ENCODE results near the gene ETV3L.

The ETV3L gene

DNA sequence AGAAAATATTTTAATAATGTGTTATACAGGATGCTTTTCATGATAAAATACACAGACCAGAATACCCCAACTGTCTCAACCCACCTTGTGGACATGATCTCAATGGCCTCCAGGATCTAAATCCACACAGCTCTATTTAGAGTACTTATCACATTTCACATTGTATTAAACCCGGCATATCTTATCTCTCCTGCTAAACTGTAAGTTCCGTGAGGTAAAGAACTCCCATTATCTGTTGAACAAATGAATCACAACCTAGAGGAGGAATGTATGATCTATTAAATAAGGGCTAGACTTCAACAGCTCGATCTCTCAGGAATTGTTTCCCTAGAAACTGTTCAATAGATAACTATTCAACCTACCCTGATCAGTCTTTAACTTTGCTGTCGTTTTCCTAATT, 31.7 kb upstream of the ETV3L start:
- DNase-seq: no peak

DNA sequence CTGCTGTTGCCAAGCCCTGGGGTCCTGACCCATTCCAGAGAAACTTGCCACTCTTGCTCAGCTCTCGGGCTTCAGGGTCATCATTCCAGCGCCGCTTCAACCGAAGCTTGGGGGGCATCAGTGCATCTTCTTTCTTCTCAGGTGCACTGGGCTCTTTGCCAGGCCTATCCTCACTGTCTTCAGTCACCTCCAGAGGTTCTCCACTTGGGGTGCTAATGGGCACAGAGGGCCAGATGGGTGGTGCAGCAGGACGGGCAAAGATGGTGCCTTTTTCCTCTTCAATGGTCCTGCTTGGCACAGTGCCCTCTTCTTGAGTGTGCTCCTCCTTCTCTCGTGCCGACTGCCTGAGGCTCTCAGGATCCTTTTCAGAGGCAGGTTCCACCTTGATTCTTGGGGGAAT, 25.2 kb upstream of the ETV3L start:
- no peak for DNase-seq

DNA sequence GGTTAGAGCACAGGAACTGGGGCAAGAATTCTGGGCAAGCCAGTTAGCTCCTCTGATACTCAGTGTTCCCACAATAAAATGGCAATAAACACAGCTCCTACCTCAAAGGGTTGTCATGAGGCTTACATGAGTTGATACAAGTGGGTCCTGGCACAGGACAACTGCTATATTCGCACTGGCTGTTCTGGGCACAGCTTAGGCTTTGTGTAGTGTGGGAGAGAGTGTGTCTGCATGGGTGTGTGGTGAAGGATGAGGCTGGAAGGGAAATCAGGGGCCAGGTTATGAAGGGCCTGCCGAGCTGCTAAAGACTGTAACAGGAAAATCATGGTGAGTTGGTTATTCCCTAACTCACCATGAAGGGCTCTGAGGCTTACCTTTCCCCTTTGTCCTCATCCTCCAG, 19.8 kb upstream of the ETV3L start:
- no peak for DNase-seq

DNA sequence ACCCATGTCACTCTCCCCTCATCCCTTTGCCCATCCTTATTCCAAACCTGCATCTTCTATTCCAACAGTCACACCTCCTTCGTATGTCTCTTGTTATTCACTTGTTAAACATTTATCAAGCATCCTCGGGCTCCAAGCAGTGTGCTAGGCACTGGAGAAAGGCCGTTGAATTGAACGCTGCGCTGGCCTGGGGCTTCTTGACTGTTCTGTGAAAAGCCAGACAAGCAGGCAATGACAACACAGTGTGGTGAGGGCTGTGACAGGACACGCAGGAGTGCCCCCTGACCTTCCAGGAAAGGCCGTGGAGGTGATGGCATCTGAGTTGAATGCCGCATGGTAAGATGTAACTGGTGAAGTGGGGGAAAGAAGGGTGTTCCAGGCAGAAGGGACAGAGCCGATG, 19.4 kb upstream of the ETV3L start:
- DNase-seq: no peak

GRCh38 chr1:157117527-157118057, 18.0 kb upstream of the ETV3L start:
- no peak for DNase-seq

- no peak for DNase-seq
Measured at GRCh38 chr1:157116737-157117103, 17.1 kb upstream of the ETV3L start.

GRCh38 chr1:157115851-157116736, 16.5 kb upstream of the ETV3L start:
- DNase-seq: no peak

GRCh38 chr1:157115429-157115838, 15.8 kb upstream of the ETV3L start:
- DNase-seq: no peak

DNA sequence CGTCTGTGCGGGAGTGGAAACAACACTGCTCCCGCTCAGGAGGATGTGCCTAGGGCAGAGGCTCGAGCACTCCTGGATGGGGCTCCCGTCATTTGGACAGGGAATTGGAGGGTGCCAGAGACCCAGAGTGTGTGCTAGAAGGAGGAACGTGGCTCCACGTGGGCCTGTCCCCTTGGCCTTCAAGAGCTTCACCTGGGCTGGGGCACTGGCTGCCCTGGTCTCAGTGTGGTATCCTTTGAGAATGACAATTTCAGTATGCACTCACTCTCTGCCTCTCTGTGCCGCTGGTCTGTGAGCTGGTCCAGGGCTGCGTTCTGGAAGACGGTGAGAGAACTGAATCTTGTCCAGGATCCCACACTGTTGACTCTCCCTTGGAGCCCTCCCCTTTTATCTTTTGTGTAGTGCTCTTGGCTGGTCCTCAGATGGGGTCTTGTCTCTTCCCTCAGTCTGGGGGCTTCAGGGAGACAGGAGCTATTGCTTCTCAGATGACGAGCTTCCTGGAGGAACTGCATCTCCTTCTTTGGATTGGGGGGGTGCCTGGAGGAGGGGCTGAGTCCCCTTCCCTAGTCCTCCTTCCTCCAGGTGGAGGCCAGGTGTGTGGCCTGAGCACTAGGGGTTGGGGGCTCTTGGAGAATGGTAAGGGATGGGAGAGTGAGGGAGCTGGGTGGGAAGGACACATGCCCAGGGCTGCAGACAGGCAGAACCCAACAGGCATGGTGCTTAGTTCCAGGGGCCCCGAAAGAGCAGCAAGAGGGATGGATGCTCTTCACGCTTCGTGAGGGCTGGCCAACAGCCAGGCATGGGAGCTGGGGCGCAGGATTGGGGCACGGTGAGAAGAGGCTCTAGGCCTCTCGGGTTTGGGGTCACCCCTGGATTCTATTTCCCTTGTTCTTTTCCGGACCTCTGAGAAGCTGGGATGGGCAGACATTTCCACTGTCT, 14.8 kb upstream of the ETV3L start:
- DNase-seq: no peak

GRCh38 chr1:157113631-157114030, 14.0 kb upstream of the ETV3L start:
- DNase-seq: no peak

DNA sequence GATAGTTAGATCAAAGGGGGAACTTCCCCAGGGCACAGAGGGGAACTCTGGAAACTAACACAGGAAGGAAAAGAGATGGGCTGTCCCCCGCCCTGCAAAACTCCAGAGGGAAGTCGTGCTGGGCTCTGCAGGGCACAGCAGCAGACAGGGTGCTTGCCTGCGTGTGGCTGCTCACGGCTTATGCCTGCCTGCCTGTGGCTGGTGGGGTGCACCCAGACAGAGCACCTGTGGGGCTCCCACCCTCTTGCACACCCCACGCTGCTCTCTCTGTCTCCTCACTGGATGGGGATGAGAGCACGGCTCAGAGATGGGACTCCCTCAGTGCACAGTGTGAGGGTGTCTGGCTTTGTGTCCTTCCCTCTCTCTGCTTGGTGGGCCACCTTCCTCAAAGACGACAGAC, 13.5 kb upstream of the ETV3L start:
- DNase-seq: no peak

GRCh38 chr1:157112186-157112867, 12.7 kb upstream of the ETV3L start:
- DNase-seq: no peak

DNA sequence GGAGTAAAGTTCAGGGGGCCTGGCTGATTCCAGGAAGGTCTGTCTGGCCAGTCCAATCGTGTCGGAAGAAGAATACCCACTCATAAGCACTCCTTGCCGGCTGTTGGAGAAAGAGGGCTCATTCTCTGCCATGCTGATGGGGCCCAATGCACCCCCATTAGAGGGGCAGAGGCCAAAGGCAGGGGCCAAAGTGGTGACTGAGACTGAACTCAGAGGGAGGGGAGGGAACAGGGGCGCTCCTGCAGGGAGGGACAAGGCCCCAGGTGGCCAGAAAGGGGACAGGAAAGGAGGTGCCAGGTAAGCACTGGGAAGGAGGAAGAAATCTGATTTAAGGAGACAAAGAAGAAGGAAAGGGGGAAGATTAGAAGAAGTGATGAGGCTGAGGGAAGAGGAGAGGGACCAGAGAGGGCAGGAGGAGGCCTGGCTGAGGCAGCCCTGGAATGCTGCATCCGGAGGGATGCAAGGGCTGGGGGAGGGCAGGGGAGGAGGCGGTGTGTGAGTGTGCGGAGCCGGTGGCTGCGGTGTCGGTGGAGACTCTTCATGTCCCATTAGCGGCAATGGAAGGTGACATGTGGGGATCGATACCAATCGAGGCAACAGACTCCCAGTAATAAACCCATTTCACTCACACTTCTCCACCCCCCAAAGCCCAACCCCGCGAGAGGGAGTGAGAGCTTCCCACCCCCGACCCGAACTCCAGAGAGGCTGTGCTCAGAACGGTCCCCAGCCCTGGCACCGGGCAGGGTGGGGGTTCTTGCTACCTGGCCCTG, 12.0 kb upstream of the ETV3L start:
- DNase-seq: no peak

GRCh38 chr1:157110686-157111085, 11.1 kb upstream of the ETV3L start:
- DNase-seq: no peak

DNA sequence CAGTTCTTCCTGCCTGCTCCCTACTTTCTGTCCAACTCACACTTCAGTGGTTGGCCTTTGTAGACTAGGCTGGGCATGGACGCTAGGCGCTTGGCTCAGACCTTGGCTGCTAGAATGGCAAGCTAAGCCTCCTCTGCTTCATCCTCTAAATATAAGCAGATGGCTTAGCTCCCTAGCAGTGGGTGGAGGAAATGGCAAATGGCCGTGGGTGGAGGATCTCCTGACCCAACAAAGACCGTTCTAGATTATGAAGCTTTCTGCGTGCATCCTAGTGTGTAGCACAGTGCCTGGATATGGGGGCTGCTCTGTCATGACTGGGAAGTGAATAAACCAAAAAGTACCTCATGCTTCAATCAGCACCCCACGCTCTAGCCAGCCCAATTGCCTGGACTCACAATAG, 10.4 kb upstream of the ETV3L start:
- DNase-seq: no peak

GRCh38 chr1:157108448-157108847, 8.8 kb upstream of the ETV3L start:
- DNase-seq: no peak

GRCh38 chr1:157107702-157108101, 8.1 kb upstream of the ETV3L start:
- DNase-seq: no peak

DNA sequence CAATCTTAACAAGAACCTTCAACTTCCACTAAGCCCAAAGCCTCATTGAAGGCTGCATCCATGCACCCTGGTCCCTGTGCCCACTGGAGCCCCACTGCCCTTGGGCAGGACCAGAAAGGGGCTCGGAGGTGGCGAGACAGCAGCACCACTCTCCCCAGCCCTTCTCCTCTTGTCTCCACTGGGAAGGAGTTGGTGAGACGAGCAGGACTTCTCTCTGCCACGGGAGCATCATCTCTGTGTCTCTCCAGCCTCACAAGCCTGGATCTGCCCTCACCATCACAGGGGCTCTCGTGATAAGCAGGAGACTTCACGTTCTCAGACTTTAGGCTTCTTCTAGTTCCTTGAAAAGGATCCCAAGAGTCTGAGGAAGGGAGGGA, 7.2 kb upstream of the ETV3L start:
- no peak for DNase-seq

DNA sequence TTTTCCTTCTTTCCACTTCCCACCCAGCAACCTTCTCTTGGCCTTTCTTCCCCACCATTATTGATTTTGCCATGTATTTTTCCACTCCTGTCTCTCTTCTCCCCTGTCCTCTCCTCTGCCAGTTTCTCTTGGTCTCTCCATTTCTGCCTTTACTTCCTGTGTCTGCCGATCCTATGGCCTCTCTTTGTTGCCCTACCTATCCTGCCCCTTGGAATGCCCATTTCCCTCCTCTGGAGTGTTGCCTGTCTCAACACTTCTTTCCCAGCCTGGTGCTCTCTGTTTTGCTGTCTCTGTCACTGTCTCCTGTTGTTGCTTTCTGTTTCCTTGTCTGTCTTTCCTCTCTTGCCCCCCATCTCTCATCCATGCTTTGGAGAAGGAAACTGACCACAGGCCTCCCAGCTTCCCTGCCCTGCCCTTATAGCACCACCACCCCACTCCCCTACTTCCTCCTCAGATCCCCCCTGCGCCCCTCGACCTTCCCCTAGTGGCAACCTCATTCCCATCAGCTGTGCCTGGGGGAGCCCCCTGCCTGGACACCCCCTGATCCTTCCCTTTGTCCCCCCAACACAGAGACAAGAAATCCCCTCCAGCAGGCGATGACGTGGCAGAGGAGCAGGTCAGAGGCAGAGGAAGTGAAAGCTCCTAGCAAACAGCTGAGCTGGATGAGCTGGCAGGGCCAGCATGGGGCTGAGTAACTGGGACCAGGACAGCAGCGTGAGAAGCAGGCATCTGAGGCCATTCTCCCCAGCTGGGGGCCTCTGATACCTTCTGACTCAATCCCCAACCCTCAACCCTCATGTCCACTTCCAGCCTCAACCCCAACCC, 6.6 kb upstream of the ETV3L start:
- no peak for DNase-seq

DNA sequence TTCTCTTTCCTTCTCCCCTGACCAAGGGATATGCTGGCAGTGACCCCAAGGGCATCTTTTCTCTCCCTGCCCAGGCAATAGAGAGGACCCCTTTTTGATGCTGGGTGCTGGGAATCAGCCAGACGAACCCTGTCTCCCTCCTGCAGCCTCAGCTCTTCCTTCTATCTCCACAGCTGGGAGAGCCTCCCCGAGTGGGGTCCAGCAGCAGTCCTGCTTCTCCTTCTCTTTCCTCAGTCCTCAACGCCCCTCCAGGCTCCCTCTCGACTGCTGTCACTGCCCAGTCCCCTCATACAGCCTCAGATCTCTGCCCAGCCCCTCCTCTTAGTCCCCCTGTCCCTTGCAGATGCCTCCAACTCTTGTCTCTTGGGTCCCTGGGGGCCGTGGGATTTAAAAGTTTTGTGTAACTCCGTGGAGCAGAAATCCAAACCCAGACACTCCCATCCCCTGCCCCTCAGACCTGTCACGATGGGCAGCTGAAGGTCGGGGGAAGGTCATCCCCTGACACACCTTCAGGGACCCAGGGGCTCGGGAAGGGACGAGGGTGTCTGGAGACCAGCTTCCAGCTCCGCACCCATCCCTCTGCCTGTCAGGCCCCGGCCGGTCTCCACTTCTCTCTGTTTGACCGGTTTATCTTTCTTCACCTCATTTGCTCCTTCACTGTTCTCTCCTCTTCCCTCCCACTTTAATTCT, 5.8 kb upstream of the ETV3L start:
- DNase-seq: no peak
